GM23338 (cell line): ENCODE results near the gene CPT1A. TPM values are rescaled to one million over a fixed set of nuclear protein-coding genes. Genes with fewer than 3 reads are reported as not detected.

Experiments
- ATAC-seq: fragments of 200-7000 bp; cut with Tn5 transposase; 3 replicates; pipeline ENCODE4 v1.9.1; 2020
- DNase-seq: peaks from one replicate; pipeline ENCODE4 v3.0.0-alpha.2; 2015; ENCODE audit warnings: low spot score
- H2AFZ ChIP-seq: fragments of 200-600 bp; sonication (generic); 2 replicates; pipeline ENCODE4 v1.8.0; 2016; ENCODE audit warnings: antibody characterized with exemption, mild to moderate bottlenecking, moderate library complexity
- H3F3A ChIP-seq: fragments of 200-600 bp; sonication (generic); replicated peaks from 2 replicates; pipeline ENCODE4 v1.8.0; 2017; ENCODE audit warnings: antibody characterized with exemption, mixed run types, low read depth
- H3K27ac ChIP-seq: fragments of 200-600 bp; sonication (generic); 2 replicates; pipeline ENCODE4 v1.6.1; 2016; ENCODE audit warnings: low read depth
- H3K27me3 ChIP-seq: fragments of 200-600 bp; sonication (generic); 2 replicates; pipeline ENCODE4 v1.8.0; 2016; ENCODE audit warnings: mild to moderate bottlenecking, mixed run types, moderate library complexity; ENCODE audit not compliant: insufficient read depth
- H3K36me3 ChIP-seq: fragments of 200-600 bp; sonication (generic); 2 replicates; pipeline ENCODE4 v1.8.0; 2016; ENCODE audit warnings: mild to moderate bottlenecking; ENCODE audit not compliant: insufficient read depth
- H3K4me1 ChIP-seq: fragments of 200-600 bp; sonication (generic); 2 replicates; pipeline ENCODE4 v1.8.0; 2016; ENCODE audit warnings: mild to moderate bottlenecking, moderate library complexity; ENCODE audit not compliant: insufficient read depth
- H3K4me2 ChIP-seq: fragments of 200-600 bp; sonication (generic); 2 replicates; pipeline ENCODE4 v1.7.1; 2017; ENCODE audit warnings: mixed run types
- H3K4me3 ChIP-seq: fragments of 200-600 bp; sonication (generic); 2 replicates; pipeline ENCODE4 v1.6.1; 2016; ENCODE audit warnings: mixed run types
- H3K79me2 ChIP-seq: fragments of 200-600 bp; sonication (generic); replicated peaks from 2 replicates; pipeline ENCODE4 v1.8.0; 2017; ENCODE audit warnings: mild to moderate bottlenecking; ENCODE audit not compliant: insufficient read depth
- H3K9me2 ChIP-seq: fragments of 200-600 bp; sonication (generic); 2 replicates; pipeline ENCODE4 v1.8.0; 2017; ENCODE audit not compliant: insufficient read depth
- H4K20me1 ChIP-seq: fragments of 200-600 bp; sonication (generic); replicated peaks from 2 replicates; pipeline ENCODE4 v1.8.0; 2017; ENCODE audit warnings: mild to moderate bottlenecking; ENCODE audit not compliant: insufficient read depth
- H3K27ac Mint-ChIP-seq: 2 replicates; pipeline ENCODE4 v1.8.0; 2020; ENCODE audit warnings: inconsistent platforms, mild to moderate bottlenecking, moderate library complexity, mixed read lengths
- H3K27me3 Mint-ChIP-seq: 3 replicates; pipeline ENCODE4 v1.8.0; 2022; ENCODE audit warnings: low read depth, mild to moderate bottlenecking, moderate library complexity, mixed read lengths, inconsistent platforms; ENCODE audit not compliant: insufficient read depth, poor library complexity
- H3K36me3 Mint-ChIP-seq: 3 replicates; pipeline ENCODE4 v1.8.0; 2021; ENCODE audit warnings: low read depth, mild to moderate bottlenecking, inconsistent platforms, moderate library complexity, mixed read lengths
- H3K4me1 Mint-ChIP-seq: 3 replicates; pipeline ENCODE4 v1.8.0; 2020; ENCODE audit warnings: mild to moderate bottlenecking, inconsistent platforms, mixed read lengths
- H3K4me3 Mint-ChIP-seq: 3 replicates; pipeline ENCODE4 v1.8.0; 2021; ENCODE audit warnings: moderate library complexity, mild to moderate bottlenecking, inconsistent platforms, mixed read lengths
- H3K9me3 Mint-ChIP-seq: 3 replicates; pipeline ENCODE4 v1.8.0; 2020; ENCODE audit warnings: moderate library complexity, mild to moderate bottlenecking, inconsistent platforms, mixed read lengths
- ETS1 ChIP-seq: IDR thresholded peaks from 2 replicates; pipeline ENCODE4 v1.6.1; 2016; ENCODE audit warnings: antibody characterized with exemption
- EZH2 ChIP-seq: fragments of 200-600 bp; sonication (generic); IDR thresholded peaks from one replicate; pipeline ENCODE4 v1.8.0; 2017; ENCODE audit warnings: antibody characterized with exemption, mild to moderate bottlenecking, low read depth; ENCODE audit not compliant: unreplicated experiment
- NANOG ChIP-seq: IDR thresholded peaks from 2 replicates; pipeline ENCODE4 v1.6.1; 2016; ENCODE audit warnings: antibody characterized with exemption, borderline replicate concordance
- ZNF462 ChIP-seq: fragments of 250-450 bp; sonication (Bioruptor Pico); IDR thresholded peaks from 2 replicates; pipeline ENCODE4 v1.5.0; 2020; ENCODE audit warnings: mild to moderate bottlenecking, moderate library complexity
- polyA plus RNA-seq: library from polyadenylated mRNA; unstranded; fragments of >200 nt; fragmentation: Nextera tagmentation; extraction: Ambion mirVana; gene quantifications from 2 replicates; pipeline ENCODE4 v1.2.1, GENCODE V29; 2016
- total RNA-seq: library from RNA; depleted of rRNA; stranded (reverse); fragments of >200 nt; shearing (Covaris generic); gene quantifications from 2 replicates; pipeline ENCODE4 v1.2.3, GENCODE V29; 2014

The CPT1A gene
- total and polyA plus RNA-seq, 2 experiments from 2014 or later = 2.6 to 9.5 TPM

- DNase-seq = no peak
- TF ChIP-seq NANOG (no peak), EZH2 (no peak), ZNF462 (CRISPR knock-in tag) (no peak), ETS1 (no peak)
- Mint-ChIP-seq H3K9me3 (no peaks in the 10 kb centered on the region), H3K36me3 (no peaks in the 10 kb centered on the region), H3K4me3 (no peak overlapping the region), H3K27me3 (no peaks in the 10 kb centered on the region), H3K4me1 (peaks cover 30% of the 10 kb centered on the region), H3K27ac (no peak overlapping the region)
- Histone ChIP-seq H3F3A (peaks cover 2% of the 10 kb centered on the region; the same call in 1 of the 2 replicates), H3K36me3 (no peaks in the 10 kb centered on the region; the same call in 1 of the 2 replicates), H2AFZ (no peak overlapping the region), H3K27me3 (0 out of 2 replicates have a peak, but pooled peaks cover 2% of the 10 kb centered on the region), H4K20me1 (peaks cover 2% of the 10 kb centered on the region; the same call in 1 of the 2 replicates), H3K79me2 (peaks cover 10% of the 10 kb centered on the region; the same call in 1 of the 2 replicates), H3K27ac (no peak overlapping the region), H3K4me1 (peaks cover 15% of the 10 kb centered on the region), H3K4me3 (no peak overlapping the region), H3K9me2 (no peaks in the 10 kb centered on the region), H3K4me2 (no peak overlapping the region)
- ATAC-seq = peak; percentile 15; the same call in 1 of the 3 replicates
Measured at GRCh38 chr11:68832476-68833181, 9.1 kb downstream of the CPT1A start.
